HCEC 1CT (cell line): Measurements from ENCODE around the gene LMX1A.
A peak's percentile ranks its signal among the peaks of the same experiment; 100 is the strongest.

Experiments
- DNase-seq: peaks from one replicate; pipeline ENCODE4 v3.0.0-alpha.2; 2017

The LMX1A gene

GRCh38 chr1:165257969-165258459, 98.5 kb downstream of the LMX1A start:
- DNase-seq = peak; percentile 4

DNA sequence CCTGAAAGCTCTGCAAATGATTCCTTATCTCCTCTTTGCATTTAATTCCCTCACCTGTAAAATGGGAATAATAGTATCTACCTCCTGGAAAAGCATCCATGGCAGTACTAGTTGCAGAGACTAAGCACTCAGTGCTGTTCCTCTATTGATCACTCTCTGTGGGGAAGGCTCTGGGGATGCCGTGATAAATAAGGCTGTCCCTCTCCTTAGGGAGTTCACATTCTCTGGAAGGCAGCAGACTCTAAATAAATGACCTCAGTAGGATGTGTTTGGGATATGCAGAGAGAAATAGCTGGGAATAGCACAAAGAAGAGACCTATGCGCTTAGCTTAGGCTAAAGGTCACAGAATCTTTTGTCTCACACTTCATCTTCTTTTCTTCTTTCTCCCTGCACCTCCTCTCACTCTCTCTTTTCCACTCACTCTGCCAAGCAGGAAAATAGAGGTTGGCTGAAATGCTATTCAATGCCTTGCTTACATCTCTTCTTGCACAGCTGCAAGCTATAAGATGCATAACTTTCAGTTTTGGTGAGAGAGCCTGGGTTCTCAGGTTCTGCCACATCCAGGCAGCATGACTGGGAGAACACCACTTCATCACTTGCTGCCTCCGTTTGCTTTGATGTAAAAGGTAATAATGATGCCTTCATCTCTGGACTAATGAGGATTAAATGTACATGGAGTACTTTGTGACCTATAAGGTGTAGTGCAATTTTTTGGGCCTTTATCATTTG, 101.5 kb downstream of the LMX1A start:
- DNase-seq = no peak

DNA sequence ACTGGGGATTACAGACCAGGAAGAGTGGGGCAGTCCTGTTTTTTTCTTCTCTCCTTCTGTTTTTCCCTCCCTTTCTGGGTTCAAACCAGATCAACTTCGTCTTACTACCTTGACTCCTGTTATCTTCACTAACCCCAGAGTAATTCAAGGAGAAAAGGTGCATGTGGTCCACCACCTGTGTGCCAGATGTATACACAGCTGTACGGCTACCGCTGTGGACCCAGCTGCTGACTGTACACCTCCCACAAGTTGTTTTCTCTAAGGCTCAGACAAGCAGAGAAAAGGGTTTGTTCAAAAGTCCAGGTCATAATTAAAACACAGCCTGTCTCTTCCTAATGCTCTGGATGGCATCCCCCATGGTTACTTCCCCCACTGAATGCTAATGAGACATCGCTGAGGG, 102.1 kb downstream of the LMX1A start:
- DNase-seq = no peak

- DNase-seq = no peak
Observed at GRCh38 chr1:165253818-165254254, 102.7 kb downstream of the LMX1A start.

- DNase-seq = no peak
Observed at GRCh38 chr1:165248969-165249571, 107.4 kb downstream of the LMX1A start.

- DNase-seq = no peak
Observed at GRCh38 chr1:165241952-165242351, 114.6 kb downstream of the LMX1A start.

GRCh38 chr1:165241321-165241720, 115.2 kb downstream of the LMX1A start:
- no peak for DNase-seq

DNA sequence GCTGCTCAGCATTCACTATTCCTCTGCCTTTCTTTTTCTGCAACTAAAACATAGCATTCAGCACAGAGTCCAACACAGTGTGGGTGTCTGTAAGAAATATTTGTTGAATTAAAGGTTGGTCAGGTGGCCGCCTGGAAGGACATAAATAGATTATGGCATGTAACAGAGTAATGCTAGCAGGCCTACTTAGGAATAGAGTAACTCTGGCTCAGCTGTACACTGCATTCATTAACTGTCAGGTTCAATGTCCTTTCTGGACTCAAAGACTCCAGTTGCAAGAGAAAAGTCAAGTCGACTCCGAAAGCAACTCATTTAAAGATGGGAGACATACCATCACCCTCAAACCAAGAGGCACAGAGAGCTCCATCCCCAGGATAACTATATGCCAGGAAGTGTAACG, 116.0 kb downstream of the LMX1A start:
- DNase-seq = no peak

GRCh38 chr1:165239873-165240272, 116.6 kb downstream of the LMX1A start:
- DNase-seq = no peak

DNA sequence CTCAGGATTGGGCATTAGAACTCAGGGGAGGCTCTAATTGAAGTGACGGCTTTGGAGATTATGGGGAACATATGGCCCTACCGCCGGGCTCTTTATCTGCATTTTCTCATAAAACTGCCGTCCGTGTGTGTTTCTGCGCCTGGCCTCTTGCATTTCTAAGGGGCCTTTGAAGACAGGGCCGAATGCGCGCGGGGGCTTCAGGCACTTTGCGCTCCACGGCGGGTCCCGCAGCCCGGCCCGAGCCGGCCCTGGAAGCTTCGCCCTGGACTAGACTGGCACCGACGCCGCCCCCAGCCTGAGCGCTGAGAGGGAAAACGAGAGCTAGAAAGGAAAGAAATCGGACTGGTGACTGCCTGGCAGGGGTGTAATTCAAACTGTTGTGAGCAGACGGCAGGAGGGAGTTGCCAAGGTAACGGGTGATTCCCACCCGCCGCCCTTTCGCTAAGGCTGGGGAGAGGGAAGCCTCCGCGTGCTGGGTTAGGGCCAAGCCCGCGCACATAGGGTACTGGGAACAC, 120.7 kb downstream of the LMX1A start:
- DNase-seq = no peak

DNA sequence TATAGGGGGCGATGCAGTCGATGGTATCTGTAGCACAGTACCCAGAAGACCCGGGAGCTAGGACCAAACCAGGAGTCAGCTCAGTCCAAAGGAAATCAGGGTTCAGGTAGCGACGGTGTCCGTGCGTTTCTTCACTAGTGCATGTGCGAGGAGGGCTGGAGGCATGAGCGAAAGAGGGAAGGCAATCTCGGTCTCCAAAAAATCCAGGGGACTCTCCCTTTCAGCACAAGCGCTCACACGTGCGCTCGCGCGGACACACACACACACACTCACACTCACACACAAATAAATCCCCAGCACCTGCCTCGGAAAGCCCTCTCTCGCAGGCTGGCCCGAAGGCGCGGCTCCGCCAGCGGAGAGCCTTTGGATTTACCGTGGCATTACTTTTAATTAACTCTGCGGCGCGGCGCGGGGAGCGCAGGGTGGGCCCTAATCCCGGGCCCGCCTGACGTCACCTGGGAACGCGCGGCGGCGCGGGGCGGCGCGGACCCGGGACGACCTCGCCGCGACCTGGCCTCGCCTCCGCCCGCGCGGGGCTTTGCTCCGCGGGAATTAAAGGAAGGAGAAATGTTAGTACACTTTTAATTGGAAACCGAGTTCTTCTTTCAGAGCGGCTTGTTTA, 121.2 kb downstream of the LMX1A start:
- no peak for DNase-seq

- no peak for DNase-seq
Observed at GRCh38 chr1:165234149-165234548, 122.4 kb downstream of the LMX1A start.

GRCh38 chr1:165228676-165229075, 127.8 kb downstream of the LMX1A start:
- no peak for DNase-seq

- DNase-seq = no peak
Observed at GRCh38 chr1:165228111-165228655, 128.3 kb downstream of the LMX1A start.

DNA sequence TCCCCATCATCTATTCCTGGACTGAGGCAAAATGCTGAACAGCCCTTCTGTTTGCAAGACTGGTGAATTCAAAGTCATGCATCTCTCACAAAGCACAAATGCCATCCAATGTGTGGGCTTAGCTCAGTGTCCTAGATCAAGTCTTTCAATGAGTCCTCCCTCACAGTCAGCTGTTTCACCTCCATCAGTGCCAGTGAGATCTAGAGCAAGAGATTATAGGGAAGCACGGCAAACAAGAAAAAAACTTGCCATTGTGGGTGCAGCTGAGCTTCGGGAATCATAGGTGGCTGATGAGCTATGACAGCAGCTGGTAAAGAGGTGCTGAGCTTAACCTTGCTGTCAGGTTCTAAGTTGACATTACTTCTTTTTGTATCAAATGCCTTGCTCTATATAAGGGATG, 130.2 kb downstream of the LMX1A start:
- no peak for DNase-seq

GRCh38 chr1:165225650-165226049, 130.9 kb downstream of the LMX1A start:
- no peak for DNase-seq

- no peak for DNase-seq
Observed at GRCh38 chr1:165225062-165225461, 131.5 kb downstream of the LMX1A start.

GRCh38 chr1:165224504-165224903, 132.0 kb downstream of the LMX1A start:
- DNase-seq = no peak

DNA sequence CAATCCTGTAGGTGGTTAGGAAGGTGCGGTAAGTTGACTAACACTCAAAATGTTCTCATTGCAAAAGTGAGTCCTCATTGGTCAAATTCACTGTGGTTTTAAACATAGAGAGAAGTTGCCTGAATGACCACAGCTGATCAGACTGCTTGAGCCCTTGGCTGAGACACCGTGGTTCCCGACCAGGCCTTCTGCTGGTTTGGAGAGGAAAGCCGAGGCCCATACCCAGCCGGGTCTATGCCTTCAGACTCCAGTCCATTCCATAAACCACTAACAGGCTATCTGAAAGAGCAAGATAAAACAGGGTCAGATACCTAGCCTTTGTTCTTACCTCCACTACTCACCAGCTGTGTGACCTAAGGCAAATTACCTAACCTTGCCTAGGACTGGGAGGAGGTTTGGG, 133.9 kb downstream of the LMX1A start:
- DNase-seq = no peak

DNA sequence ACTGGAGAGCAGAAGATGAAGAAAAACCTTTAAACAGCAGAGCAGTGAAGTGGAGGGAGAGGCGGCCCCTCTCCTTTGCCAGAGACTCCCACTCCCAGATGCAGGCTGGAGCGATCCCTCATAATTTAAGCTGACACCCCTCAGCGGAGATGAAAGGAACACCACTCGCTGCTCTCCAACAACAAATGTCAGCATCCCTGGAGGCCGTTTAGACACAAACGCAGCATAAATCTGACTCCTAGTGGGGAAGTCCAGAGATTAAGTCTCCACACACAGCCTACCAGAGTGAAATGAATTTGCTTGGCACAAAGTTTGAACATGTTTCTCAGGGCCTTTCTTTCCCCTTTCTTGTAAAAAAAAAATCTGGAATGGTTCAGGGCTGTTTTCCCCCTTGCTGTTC, 137.8 kb downstream of the LMX1A start:
- no peak for DNase-seq

DNA sequence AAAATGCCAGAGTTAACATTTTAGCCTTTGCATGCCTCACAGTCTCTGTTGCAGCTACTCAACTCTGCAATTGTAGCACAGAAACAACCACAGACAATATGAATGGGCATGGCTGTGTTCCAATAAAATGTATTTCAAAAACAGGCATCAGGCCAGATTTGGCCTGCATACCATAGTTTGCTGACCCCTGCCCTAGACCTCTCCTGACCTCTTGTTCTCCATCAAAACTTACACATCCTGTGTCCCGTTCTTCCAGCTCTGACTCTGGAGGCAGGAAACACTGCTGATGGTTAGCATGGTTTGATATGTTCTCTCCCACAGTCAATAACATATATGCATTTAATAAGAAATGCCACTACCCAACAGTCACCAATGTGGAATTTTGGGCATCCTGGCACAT, 138.6 kb downstream of the LMX1A start:
- DNase-seq = no peak

DNA sequence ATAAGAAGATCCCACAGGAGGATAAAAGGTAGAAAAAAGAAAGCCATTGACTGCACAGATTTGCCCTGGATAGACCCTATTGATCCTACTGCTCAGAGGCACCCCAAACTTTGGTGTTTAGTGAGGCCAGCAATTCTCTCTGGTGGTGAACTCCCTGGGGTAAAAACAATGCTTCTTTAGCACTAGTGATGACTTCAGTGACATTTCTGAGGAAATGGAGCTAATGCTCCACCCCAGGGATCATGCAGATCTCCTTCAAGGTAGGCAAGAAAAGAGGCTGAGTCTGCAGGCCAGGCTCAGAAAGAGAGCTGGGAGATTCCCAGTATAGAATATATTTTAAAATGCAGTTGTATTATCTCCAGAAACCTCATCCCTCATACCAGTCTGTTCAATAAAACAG, 140.3 kb downstream of the LMX1A start:
- DNase-seq = no peak

DNA sequence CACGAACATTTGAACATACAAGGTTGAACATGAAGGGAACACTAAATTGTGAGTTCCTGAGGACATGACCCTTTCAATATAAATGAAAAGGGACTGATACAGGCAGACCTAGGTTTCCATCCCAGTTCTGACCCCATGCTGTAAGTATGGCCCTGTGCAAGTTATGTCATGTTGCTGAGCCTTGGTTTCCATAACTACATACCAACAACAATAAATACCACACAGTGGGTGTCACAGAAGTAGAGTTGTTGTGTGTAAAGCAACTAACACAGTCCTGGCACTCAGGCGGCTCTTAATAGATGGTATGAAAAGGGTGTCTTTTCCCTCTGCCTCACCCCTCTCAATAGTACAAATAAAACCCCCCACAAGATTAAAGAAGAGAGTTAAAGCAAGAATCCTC, 140.8 kb downstream of the LMX1A start:
- no peak for DNase-seq

GRCh38 chr1:165212229-165212628, 144.3 kb downstream of the LMX1A start:
- DNase-seq = no peak
